H9 (cell line): ENCODE results near the gene PTDSS2. TPM values are rescaled to one million over a fixed set of nuclear protein-coding genes. Genes with fewer than 3 reads are reported as not detected.

ENCODE experiments used
- DNase-seq: peaks from one replicate; pipeline ENCODE4 v3.0.0-alpha.2; 2017
- H2AFZ ChIP-seq: one replicate; pipeline ENCODE4 v1.6.1; 2013; ENCODE audit warnings: mild to moderate bottlenecking, low read length, control low read depth, moderate library complexity
- H2AK5ac ChIP-seq: 2 replicates; pipeline ENCODE4 v1.6.1; 2013; ENCODE audit warnings: low read length, control low read depth, mixed read lengths; ENCODE audit not compliant: insufficient read length
- H2BK120ac ChIP-seq: one replicate; pipeline ENCODE4 v1.6.1; 2013; ENCODE audit warnings: low read depth, mild to moderate bottlenecking, low read length, control low read depth, inconsistent platforms; ENCODE audit not compliant: poor library complexity, severe bottlenecking
- H2BK12ac ChIP-seq: 2 replicates; pipeline ENCODE4 v1.6.1; 2013; ENCODE audit warnings: low read length, control low read depth, mixed read lengths, low read depth; ENCODE audit not compliant: insufficient read length
- H2BK15ac ChIP-seq: 2 replicates; pipeline ENCODE4 v1.6.1; 2013; ENCODE audit warnings: low read depth, low read length, control low read depth
- H2BK20ac ChIP-seq: one replicate; pipeline ENCODE4 v1.6.1; 2013; ENCODE audit warnings: low read depth, mild to moderate bottlenecking, low read length, control low read depth, inconsistent platforms; ENCODE audit not compliant: poor library complexity, severe bottlenecking
- H2BK5ac ChIP-seq: 2 replicates; pipeline ENCODE4 v1.6.1; 2013; ENCODE audit warnings: low read length, control low read depth, mixed read lengths; ENCODE audit not compliant: insufficient read length
- H3K14ac ChIP-seq: 2 replicates; pipeline ENCODE4 v1.6.1; 2013; ENCODE audit warnings: low read length, control low read depth; ENCODE audit not compliant: insufficient read depth
- H3K18ac ChIP-seq: 2 replicates; pipeline ENCODE4 v1.6.1; 2013; ENCODE audit warnings: low read depth, mild to moderate bottlenecking, mixed read lengths, low read length, control low read depth; ENCODE audit not compliant: insufficient read length
- H3K23ac ChIP-seq: 2 replicates; pipeline ENCODE4 v1.6.1; 2013; ENCODE audit warnings: low read length, control low read depth, mixed read lengths, low read depth; ENCODE audit not compliant: insufficient read length
- H3K23me2 ChIP-seq: 2 replicates; pipeline ENCODE4 v1.6.1; 2013; ENCODE audit warnings: low read depth, mild to moderate bottlenecking, mixed read lengths, low read length, control low read depth; ENCODE audit not compliant: insufficient read length, poor library complexity, severe bottlenecking
- H3K27ac ChIP-seq: 2 replicates; pipeline ENCODE4 v1.5.1; 2013; ENCODE audit warnings: low read length, control low read depth, mixed read lengths, low read depth; ENCODE audit not compliant: insufficient read length
- H3K27me3 ChIP-seq: 2 replicates; pipeline ENCODE4 v1.6.1; 2013; ENCODE audit warnings: low read length, control low read depth, inconsistent platforms; ENCODE audit not compliant: insufficient read depth
- H3K4ac ChIP-seq: 2 replicates; pipeline ENCODE4 v1.6.1; 2013; ENCODE audit warnings: low read depth, mild to moderate bottlenecking, control low read depth, inconsistent platforms, low read length, moderate library complexity
- H3K4me1 ChIP-seq: 2 replicates; pipeline ENCODE4 v1.6.1; 2013; ENCODE audit warnings: low read length, control low read depth, inconsistent platforms; ENCODE audit not compliant: insufficient read depth
- H3K4me2 ChIP-seq: 2 replicates; pipeline ENCODE4 v1.6.1; 2013; ENCODE audit warnings: low read length, control low read depth, mixed read lengths; ENCODE audit not compliant: insufficient read length, insufficient read depth
- H3K56ac ChIP-seq: 2 replicates; pipeline ENCODE4 v1.6.1; 2013; ENCODE audit warnings: low read depth, mild to moderate bottlenecking, mixed read lengths, low read length, control low read depth; ENCODE audit not compliant: insufficient read length
- H3K79me1 ChIP-seq: 2 replicates; pipeline ENCODE4 v1.6.1; 2013; ENCODE audit warnings: low read depth, mild to moderate bottlenecking, moderate library complexity, low read length, control low read depth, inconsistent platforms; ENCODE audit not compliant: insufficient read depth, poor library complexity, severe bottlenecking
- H3K79me2 ChIP-seq: 2 replicates; pipeline ENCODE4 v1.6.1; 2013; ENCODE audit warnings: low read length, control low read depth, inconsistent platforms; ENCODE audit not compliant: insufficient read depth
- H3K9ac ChIP-seq: 2 replicates; pipeline ENCODE4 v1.6.1; 2013; ENCODE audit warnings: low read length, control low read depth, mixed read lengths; ENCODE audit not compliant: insufficient read length; ENCODE audit errors: extremely low read depth
- H3K9me3 ChIP-seq: one replicate; pipeline ENCODE4 v1.6.1; 2013; ENCODE audit warnings: low read depth, low read length, inconsistent platforms; ENCODE audit not compliant: control insufficient read depth
- H3T11ph ChIP-seq: one replicate; pipeline ENCODE4 v1.6.1; 2013; ENCODE audit warnings: mild to moderate bottlenecking, low read length, control low read depth, inconsistent platforms
- H4K20me1 ChIP-seq: one replicate; pipeline ENCODE4 v1.6.1; 2013; ENCODE audit not compliant: control insufficient read depth, insufficient read length, insufficient read depth
- H4K5ac ChIP-seq: 2 replicates; pipeline ENCODE4 v1.6.1; 2013; ENCODE audit warnings: low read depth, mild to moderate bottlenecking, mixed read lengths, low read length, control low read depth; ENCODE audit not compliant: insufficient read length
- H4K8ac ChIP-seq: replicated peaks from 2 replicates; pipeline ENCODE4 v1.6.1; 2013; ENCODE audit warnings: low read length, control low read depth, mixed read lengths, low read depth; ENCODE audit not compliant: insufficient read length
- H4K91ac ChIP-seq: 2 replicates; pipeline ENCODE4 v1.6.1; 2013; ENCODE audit warnings: low read depth, mild to moderate bottlenecking, moderate library complexity, mixed read lengths, low read length, control low read depth; ENCODE audit not compliant: insufficient read length
- H3K27ac Mint-ChIP-seq, 3 experiments: 2 replicates in 2 of 3; 3 replicates in 1 of 3; pipeline ENCODE4 v1.8.0; 2020 to 2021; ENCODE audit warnings: mixed read lengths in 3 of 3, mild to moderate bottlenecking in 1 of 3, moderate library complexity in 1 of 3
- H3K27me3 Mint-ChIP-seq: 2 replicates; pipeline ENCODE4 v1.8.0; 2021; ENCODE audit warnings: low read depth, mild to moderate bottlenecking, moderate library complexity, mixed read lengths
- H3K36me3 Mint-ChIP-seq, 3 experiments: 2 replicates in 2 of 3; 3 replicates in 1 of 3; pipeline ENCODE4 v1.8.0; 2020 to 2021; ENCODE audit warnings: low read depth in 3 of 3, mixed read lengths in 3 of 3; ENCODE audit not compliant: insufficient read depth in 1 of 3
- H3K4me1 Mint-ChIP-seq, 2 experiments: 2 replicates each; pipeline ENCODE4 v1.8.0; 2020; ENCODE audit warnings: mixed read lengths in 2 of 2
- H3K4me3 Mint-ChIP-seq, 2 experiments: 2 replicates in 1 of 2; 3 replicates in 1 of 2; pipeline ENCODE4 v1.8.0; 2020 to 2021; ENCODE audit warnings: mild to moderate bottlenecking in 2 of 2, mixed read lengths in 2 of 2, moderate library complexity in 1 of 2
- H3K9me3 Mint-ChIP-seq, 2 experiments: 2 replicates in 1 of 2; 3 replicates in 1 of 2; pipeline ENCODE4 v1.8.0; 2020; ENCODE audit warnings: mild to moderate bottlenecking in 2 of 2, mixed read lengths in 2 of 2, moderate library complexity in 1 of 2
- WGBS: extraction: QIAGEN DNeasy Blood & Tissue Kit; methylation state at CpG from one replicate; pipeline ENCODE4 v1.1.7; 2013; ENCODE audit warnings: missing lambda C conversion rate, low lambda C conversion rate, mixed read lengths; ENCODE audit not compliant: insufficient read length; ENCODE audit errors: extremely low coverage; 5-methylcytosine and 5-hydroxymethylcytosine counted together
- total RNA-seq: library from RNA; stranded (reverse); gene quantifications from 2 replicates; pipeline ENCODE4 v1.2.1, GENCODE V29; 2021
- TF ChIP-seq, protein P1 (sequence below): fragments of 200-600 bp; sonication (generic); conservative IDR thresholded peaks from 3 replicates; pipeline ENCODE4 v1.8.0; 2021; ENCODE audit warnings: antibody characterized with exemption, mild to moderate bottlenecking

Gene PTDSS2
- total RNA-seq, 1 experiment from 2014 or later = 55.3 TPM

DNA sequence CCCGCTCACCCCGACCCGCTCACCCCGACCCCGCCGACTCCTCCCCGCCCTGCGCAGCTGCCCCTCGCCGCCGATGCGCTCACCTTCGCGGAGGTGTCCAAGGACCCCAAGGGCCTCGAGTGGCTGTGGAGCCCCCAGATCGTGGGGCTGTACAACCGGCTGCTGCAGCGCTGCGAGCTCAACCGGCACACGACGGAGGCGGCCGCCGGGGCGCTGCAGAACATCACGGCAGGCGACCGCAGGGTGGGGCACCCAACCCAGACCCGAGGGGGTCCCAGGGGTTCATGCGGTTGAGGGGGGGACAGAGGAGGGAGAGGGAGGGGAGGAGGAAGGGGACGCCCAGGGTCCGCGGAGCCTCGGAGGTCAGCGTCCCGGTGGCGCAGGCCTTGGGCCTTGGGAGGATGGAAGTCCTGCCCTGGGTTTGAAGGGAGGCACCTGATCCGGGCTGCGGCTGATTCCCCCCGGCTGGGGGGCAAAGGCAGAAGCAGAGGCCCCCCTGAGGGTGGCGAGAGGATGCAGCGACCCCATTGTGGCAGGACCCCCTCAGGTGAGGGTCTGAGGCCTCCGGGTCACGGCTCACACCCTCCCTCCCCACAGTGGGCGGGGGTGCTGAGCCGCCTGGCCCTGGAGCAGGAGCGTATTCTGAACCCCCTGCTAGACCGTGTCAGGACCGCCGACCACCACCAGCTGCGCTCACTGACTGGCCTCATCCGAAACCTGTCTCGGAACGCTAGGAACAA lies 46.9 kb upstream of the PTDSS2 start:
- Histone ChIP-seq H4K8ac (no peak overlapping the region), H3K27ac (no peak overlapping the region), H2BK20ac (no peak overlapping the region), H3K79me1 (no peaks in the 10 kb centered on the region), H3K14ac (no peak overlapping the region), H3K23ac (no peak overlapping the region), H2BK12ac (no peak overlapping the region), H4K91ac (no peak overlapping the region), H2AFZ (no peak overlapping the region), H3K23me2 (peaks cover 8% of the 10 kb centered on the region), H2BK15ac (no peak overlapping the region), H3K9ac (no peak overlapping the region), H3K27me3 (no peaks in the 10 kb centered on the region), H2AK5ac (no peak overlapping the region), H3K9me3 (no peaks in the 10 kb centered on the region), H3K79me2 (no peaks in the 10 kb centered on the region), H4K20me1 (no peaks in the 10 kb centered on the region), H3K4ac (no peak overlapping the region), H4K5ac (no peak overlapping the region), H2BK5ac (no peak overlapping the region), H3K56ac (no peak overlapping the region), H3T11ph (no peak overlapping the region), H2BK120ac (no peak overlapping the region), H3K4me1 (no peaks in the 10 kb centered on the region), H3K4me2 (no peak overlapping the region), H3K18ac (no peak overlapping the region)
- Mint-ChIP-seq H3K27ac (no peak overlapping the region), H3K9me3 (peaks cover 10 to 12% of the 10 kb centered on the region in 2 experiments), H3K27me3 (0 out of 2 replicates have a peak, but pooled peaks cover 2% of the 10 kb centered on the region), H3K36me3 (peaks cover 0 to 12% (median 11%) of the 10 kb centered on the region in 3 experiments; a peak in 5 of 7 replicates), H3K4me3 (no peak overlapping the region), H3K4me1 (peaks cover 2 to 5% of the 10 kb centered on the region in 2 experiments; a peak in 3 of 4 replicates)
- TF ChIP-seq, protein P1, sequence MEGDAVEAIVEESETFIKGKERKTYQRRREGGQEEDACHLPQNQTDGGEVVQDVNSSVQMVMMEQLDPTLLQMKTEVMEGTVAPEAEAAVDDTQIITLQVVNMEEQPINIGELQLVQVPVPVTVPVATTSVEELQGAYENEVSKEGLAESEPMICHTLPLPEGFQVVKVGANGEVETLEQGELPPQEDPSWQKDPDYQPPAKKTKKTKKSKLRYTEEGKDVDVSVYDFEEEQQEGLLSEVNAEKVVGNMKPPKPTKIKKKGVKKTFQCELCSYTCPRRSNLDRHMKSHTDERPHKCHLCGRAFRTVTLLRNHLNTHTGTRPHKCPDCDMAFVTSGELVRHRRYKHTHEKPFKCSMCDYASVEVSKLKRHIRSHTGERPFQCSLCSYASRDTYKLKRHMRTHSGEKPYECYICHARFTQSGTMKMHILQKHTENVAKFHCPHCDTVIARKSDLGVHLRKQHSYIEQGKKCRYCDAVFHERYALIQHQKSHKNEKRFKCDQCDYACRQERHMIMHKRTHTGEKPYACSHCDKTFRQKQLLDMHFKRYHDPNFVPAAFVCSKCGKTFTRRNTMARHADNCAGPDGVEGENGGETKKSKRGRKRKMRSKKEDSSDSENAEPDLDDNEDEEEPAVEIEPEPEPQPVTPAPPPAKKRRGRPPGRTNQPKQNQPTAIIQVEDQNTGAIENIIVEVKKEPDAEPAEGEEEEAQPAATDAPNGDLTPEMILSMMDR = no peak
- WGBS = no CpG with 5 or more reads among the region's 55 CpGs
- no peak for DNase-seq
